NCI-H1105 treated with DMSO at 0.1 percent for 48 hours (cell line): ENCODE data around the gene STON1.
"Not testable (repeated sequence)": the region's sequence is repeated elsewhere in the genome, so short reads cannot be mapped to it uniquely, and the experiment has no call there.

Experiments used
- DNase-seq: peaks from one replicate; lab custom pipeline; 2025; lab: John Stamatoyannopoulos, UW

The STON1 gene, protein sequence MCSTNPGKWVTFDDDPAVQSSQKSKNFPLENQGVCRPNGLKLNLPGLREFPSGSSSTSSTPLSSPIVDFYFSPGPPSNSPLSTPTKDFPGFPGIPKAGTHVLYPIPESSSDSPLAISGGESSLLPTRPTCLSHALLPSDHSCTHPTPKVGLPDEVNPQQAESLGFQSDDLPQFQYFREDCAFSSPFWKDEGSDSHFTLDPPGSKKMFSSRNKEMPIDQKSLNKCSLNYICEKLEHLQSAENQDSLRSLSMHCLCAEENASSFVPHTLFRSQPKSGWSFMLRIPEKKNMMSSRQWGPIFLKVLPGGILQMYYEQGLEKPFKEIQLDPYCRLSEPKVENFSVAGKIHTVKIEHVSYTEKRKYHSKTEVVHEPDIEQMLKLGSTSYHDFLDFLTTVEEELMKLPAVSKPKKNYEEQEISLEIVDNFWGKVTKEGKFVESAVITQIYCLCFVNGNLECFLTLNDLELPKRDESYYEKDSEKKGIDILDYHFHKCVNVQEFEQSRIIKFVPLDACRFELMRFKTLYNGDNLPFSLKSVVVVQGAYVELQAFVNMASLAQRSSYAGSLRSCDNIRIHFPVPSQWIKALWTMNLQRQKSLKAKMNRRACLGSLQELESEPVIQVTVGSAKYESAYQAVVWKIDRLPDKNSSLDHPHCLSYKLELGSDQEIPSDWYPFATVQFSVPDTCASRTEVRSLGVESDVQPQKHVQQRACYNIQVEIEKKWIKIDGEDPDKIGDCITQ

DNA sequence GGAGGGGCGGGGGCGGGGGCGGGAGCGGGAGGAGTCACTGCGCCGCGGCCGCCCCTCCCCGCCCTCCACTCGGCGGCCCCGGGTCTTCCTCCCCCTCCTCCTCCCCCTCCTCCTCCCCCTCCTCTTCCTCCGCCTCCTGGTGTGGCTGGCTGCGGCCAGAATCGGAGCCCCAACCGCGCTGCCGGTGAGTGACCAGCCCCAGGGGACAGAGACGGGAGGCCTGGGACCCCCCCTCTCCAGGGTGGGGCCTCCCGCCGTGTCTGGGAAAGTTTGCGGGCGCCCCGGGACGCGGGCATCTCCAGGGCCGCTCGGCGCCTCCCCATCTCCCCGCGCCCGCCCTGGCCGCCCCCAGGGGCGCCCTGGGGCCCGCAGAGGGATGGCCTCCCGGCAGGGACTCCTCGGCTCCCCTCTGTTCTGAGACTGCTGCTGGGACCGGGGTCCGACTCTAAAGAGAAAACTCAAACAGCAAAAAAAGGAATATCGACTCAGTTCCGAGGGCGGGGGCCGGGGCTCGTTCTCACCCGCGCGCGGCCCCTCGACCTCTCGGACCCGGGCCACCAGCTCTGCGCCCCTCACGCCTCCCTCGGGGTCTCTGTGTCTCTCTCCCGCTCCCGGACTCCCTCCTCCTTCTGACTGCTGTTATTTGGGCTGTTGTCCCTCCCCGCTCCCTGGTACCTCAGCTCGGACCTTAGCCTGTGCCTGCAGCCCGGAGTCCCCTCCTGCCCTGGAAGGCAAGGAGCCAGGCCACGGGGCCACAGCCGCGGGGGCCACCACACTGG, at the start of gene STON1:
Gene STON1, plus strand, starts transcription at position 122 of the 779 bp plus-strand sequence. CDS start 50,480 bp downstream, outside the sequence.
- DNase-seq = no peak

DNA sequence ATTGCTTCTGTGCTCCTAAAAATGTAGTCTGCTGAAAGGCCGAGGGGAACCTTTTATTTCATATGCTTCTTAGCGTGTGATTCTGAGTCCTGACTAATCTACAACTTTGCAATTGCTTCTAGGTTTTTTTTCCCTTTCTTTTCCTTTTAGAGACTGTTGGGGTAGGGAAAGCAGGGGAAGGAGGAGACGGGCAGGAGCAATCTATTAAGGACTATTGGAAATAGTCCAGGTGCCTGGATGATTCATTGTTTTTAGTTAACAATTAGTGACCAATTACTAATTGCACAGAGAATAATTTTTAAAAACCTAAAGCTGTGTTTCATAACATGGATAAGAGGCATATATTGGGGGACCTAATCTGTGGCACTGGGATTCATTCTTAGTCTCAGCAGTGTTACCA, 49.4 kb upstream of the STON1 start:
- peak; percentile 62 for DNase-seq

DNA sequence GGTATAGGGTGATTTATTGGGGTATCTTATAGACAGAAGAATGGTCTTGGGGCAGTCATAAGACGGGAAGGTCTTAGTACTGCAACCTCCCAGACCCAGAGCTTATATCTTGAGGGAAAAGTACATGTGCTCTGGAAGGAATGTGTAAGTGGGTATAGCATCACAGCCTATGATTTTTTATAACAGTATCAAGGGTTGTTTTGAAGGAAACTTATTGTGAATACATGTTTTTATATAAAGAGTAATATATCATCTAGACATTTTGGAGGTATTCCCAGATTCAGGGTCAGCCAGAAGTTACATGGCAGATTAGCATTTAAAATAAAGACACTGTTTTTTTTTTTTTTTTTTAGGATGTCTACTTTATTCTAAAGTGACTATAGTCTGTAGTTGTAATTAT, 47.6 kb upstream of the STON1 start:
- no peak for DNase-seq

- peak; percentile 59 for DNase-seq
Observed at GRCh38 chr2:48482769-48483168, 47.2 kb upstream of the STON1 start.

DNA sequence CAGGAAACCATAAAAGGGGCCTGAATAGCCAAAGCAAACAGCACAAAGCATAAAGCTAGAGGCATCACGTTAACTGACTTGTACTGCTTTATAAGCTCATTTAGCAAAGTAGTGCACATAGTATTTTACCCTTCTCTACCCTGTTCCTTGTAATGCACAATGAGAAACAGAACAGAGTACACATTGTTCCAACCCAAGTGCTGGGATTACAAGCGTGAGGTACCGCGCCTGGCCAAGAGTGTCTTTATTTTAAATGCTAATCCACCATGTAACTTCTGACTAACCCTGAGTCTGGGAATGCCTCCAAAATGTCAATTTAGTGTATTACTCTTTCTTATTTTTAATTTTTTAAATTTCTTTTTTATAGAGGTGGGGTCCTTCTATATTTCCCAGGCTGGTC, 46.4 kb upstream of the STON1 start:
- no peak for DNase-seq

GRCh38 chr2:48483916-48484315, 46.0 kb upstream of the STON1 start:
- no peak for DNase-seq

- DNase-seq = no peak
Observed at GRCh38 chr2:48488545-48488944, 41.4 kb upstream of the STON1 start.

GRCh38 chr2:48496849-48497248, 33.1 kb upstream of the STON1 start:
- no peak for DNase-seq

DNA sequence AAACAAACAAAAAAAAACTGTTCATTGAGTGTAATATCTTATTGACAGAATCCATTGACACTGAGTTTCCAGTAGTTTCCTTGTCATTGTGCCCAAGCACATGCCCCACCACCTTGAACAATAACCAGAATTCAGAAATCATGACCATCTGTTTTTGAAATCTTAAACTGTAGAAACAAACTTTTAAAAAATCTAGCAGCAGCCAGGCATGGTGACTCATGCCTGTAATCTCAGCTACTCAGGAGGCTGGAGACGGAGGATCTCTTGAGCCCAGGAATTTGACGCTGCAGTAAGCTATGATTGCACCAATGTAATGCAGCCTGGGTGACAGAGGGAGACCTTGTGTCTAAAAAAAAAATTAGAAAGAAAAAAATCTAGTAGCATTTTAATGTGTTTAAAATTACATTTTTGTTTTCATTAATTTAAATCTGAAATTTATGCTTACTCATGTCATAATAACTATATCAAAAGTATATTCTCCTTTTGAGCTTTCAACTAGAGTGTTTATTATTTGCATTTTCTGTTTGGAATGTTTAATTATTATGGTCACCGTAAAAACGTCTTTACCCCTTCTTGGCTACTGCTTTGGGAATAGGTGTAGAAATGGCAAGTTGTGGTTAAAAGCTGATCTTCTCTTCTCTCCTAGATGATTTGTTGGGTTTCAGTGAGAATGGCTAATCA, 25.2 kb upstream of the STON1 start:
- no peak for DNase-seq

- no peak for DNase-seq
Observed at GRCh38 chr2:48507111-48507510, 22.8 kb upstream of the STON1 start.

- no peak for DNase-seq
Observed at GRCh38 chr2:48508461-48509124, 21.4 kb upstream of the STON1 start.

- DNase-seq = no peak
Observed at GRCh38 chr2:48510329-48510728, 19.6 kb upstream of the STON1 start.

- DNase-seq = no peak
Observed at GRCh38 chr2:48511849-48512470, 18.0 kb upstream of the STON1 start.

- DNase-seq = no peak
Observed at GRCh38 chr2:48512571-48512970, 17.4 kb upstream of the STON1 start.

- DNase-seq = no peak
Observed at GRCh38 chr2:48514348-48515003, 15.5 kb upstream of the STON1 start.

DNA sequence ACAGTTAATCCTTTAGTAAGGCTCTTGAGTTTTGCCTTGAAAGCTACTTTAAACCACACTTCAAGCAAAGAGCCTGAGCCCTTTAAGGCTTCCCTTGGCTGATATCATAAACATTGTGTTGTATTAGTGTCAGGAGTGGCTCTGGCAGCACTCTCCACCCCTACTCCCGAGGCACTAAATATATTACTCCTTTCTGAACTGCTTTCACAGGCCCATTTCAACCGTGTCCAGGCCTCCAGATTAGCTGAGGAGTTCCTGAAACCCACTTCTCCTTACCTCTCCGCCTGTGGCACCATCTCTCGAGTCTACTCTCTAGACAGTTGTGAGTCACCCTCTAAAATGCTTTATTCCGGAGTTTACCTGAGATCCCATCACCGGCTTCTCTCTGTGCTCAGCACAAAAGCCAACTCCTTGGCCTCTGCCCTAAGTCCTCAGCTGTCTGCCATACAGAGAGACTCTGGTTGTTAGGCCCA, 14.4 kb upstream of the STON1 start:
- DNase-seq = no peak

- DNase-seq = no peak
Observed at GRCh38 chr2:48519593-48519992, 10.4 kb upstream of the STON1 start.

- DNase-seq = not testable (repeated sequence)
Observed at GRCh38 chr2:48524756-48525155, 5.2 kb upstream of the STON1 start.

DNA sequence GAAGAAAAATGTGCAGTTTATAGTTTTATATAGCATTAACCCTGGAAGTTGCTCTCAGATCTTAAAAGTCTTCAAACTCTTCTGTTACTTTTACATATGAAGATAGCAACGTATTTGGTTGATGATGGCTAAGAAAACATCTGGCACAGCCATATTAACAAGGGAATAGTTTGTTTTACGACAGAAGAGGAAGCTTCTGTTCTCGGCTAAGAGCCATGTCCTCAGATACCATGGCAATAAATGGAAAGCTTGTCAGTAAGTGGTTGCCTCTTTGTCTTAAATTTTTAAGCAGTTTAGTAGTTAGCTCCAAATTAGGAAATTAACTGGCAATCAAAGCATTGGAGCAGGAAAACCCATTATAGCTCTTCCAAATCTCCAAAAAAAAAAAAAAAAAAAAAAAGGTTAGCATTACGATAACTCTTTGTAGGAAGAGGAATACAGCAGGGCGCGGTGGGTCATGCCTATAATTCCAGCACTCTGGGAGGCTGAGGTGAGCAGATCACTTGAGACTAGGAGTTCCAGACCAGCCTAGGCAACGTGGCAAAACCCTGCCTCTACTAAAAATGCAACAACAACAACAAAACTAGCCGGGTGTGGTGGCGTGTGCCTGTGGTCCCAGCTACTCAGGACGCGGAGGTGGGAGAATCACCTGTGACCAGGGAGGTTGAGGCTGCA, 4.5 kb upstream of the STON1 start:
- no peak for DNase-seq
